Panc1 (cell line): ENCODE results near the gene CHST14. TPM values are rescaled to one million over a fixed set of nuclear protein-coding genes. Genes with fewer than 3 reads are reported as not detected.
"Not testable (repeated sequence)": the region's sequence is repeated elsewhere in the genome, so short reads cannot be mapped to it uniquely, and the experiment has no call there.

Experiments used
- ATAC-seq: fragments of 200-7000 bp; cut with Tn5 transposase; 2 replicates; pipeline ENCODE4 v1.9.1; 2020; ENCODE audit warnings: mild to moderate bottlenecking, moderate library complexity
- BruUV-seq: library from RNA; stranded (reverse); fragments of 400-500 nt; replicated peaks from 2 replicates; lab custom pipeline; 2021; lab: Mats Ljungman, UMichigan
- CTCF ChIA-PET: fragments of 300-600 bp; sonication (Branson Sonifier 250); formaldehyde crosslinking; loops from one replicate; lab custom pipeline; 2022; ENCODE audit warnings: antibody characterized with exemption; lab: Charles Lee
- POLR2A ChIA-PET: fragments of 300-600 bp; sonication (Branson Sonifier 250); formaldehyde crosslinking; loops from one replicate; lab custom pipeline; 2022; ENCODE audit warnings: antibody characterized with exemption; lab: Charles Lee
- DNase-seq: peaks from one replicate; pipeline ENCODE4 v3.0.0-alpha.2; 2010; ENCODE audit warnings: low read depth, low spot score
- H3K27ac ChIP-seq: 2 replicates; pipeline ENCODE4 v1.5.1; 2011; ENCODE audit warnings: mild to moderate bottlenecking, low read length, inconsistent platforms
- H3K27me3 ChIP-seq: fragments of 200-500 bp; sonication (Bioruptor generic); 2 replicates; pipeline ENCODE4 v1.6.0; 2014; ENCODE audit warnings: low read length, inconsistent platforms; ENCODE audit not compliant: control insufficient read depth, insufficient read depth
- H3K36me3 ChIP-seq: fragments of 200-500 bp; sonication (Bioruptor generic); 2 replicates; pipeline ENCODE4 v1.5.1; 2014; ENCODE audit warnings: inconsistent platforms, mild to moderate bottlenecking, low read length, moderate library complexity; ENCODE audit not compliant: control insufficient read depth, insufficient read depth
- H3K4me1 ChIP-seq: 2 replicates; pipeline ENCODE4 v1.5.1; 2011; ENCODE audit warnings: inconsistent platforms, mild to moderate bottlenecking, low read length, moderate library complexity; ENCODE audit not compliant: control insufficient read depth, insufficient read depth
- H3K4me3 ChIP-seq, 2 experiments: 2 replicates each; pipeline ENCODE4 v1.5.1; 2011 to 2012; ENCODE audit warnings: low read depth in 2 of 2, low read length in 2 of 2, mild to moderate bottlenecking in 2 of 2, inconsistent platforms in 1 of 2, moderate library complexity in 1 of 2
- H3K9me3 ChIP-seq: fragments of 200-500 bp; sonication (Bioruptor generic); 2 replicates; pipeline ENCODE4 v1.5.1; 2014; ENCODE audit warnings: low read depth, mild to moderate bottlenecking, inconsistent platforms, low read length, moderate library complexity; ENCODE audit not compliant: control insufficient read depth, insufficient read depth
- CTCF ChIP-seq: fragments of 450-650 bp; IDR thresholded peaks from 2 replicates; pipeline ENCODE4 v1.5.1; 2017; ENCODE audit warnings: mild to moderate bottlenecking
- POLR2AphosphoS5 ChIP-seq: IDR thresholded peaks from 2 replicates; pipeline ENCODE4 v1.6.1; 2012; ENCODE audit warnings: mild to moderate bottlenecking, low read depth, low read length, moderate library complexity
- REST ChIP-seq, 2 experiments: IDR thresholded peaks; 2 replicates each; pipeline ENCODE4 v1.6.1; 2011 to 2012; ENCODE audit warnings: low read depth in 2 of 2, control low read depth in 1 of 2, low read length in 1 of 2, mild to moderate bottlenecking in 1 of 2, moderate library complexity in 1 of 2; ENCODE audit not compliant: insufficient read depth in 1 of 2
- SIN3A ChIP-seq: IDR thresholded peaks from 2 replicates; pipeline ENCODE4 v1.6.1; 2012; ENCODE audit warnings: low read depth, mild to moderate bottlenecking, low read length, moderate library complexity, borderline replicate concordance; ENCODE audit not compliant: insufficient read depth
- TCF7L2 ChIP-seq: IDR thresholded peaks from 2 replicates; pipeline ENCODE4 v1.6.1; 2011; ENCODE audit warnings: mild to moderate bottlenecking, low read depth, low read length, inconsistent platforms
- in situ Hi-C: cut with HindIII; loops from 2 replicates; pipeline ENCODE4 v1.10.0; 2016; ENCODE audit warnings: low sequenced_read_pairs, low pct_unique_long_range_greater_than_20kb
- intact Hi-C: fragments of 100-400 bp; cut with micrococcal nuclease; formaldehyde crosslinking; loops from one replicate; pipeline ENCODE4 v1.10.0; 2022; ENCODE audit not compliant: unreplicated experiment
- total RNA-seq: library from RNA; stranded (reverse); gene quantifications from one replicate; pipeline ENCODE4 v1.2.1, GENCODE V29; 2021; ENCODE audit not compliant: unreplicated experiment

Gene CHST14
- total RNA-seq, 1 experiment from 2014 or later = 42.4 TPM

- no peak for TF ChIP-seq POLR2AphosphoS5
- no peak for TF ChIP-seq CTCF
- no peak for TF ChIP-seq TCF7L2
- no peak for TF ChIP-seq REST (IDR thresholded peaks at IDR 0.05; ENCODE audit: insufficient read depth in 1 of 2, low read depth in 2 of 2, low read length in 1 of 2)
- no peak for TF ChIP-seq SIN3A
- Histone ChIP-seq H3K27me3 (no peaks in the 10 kb centered on the region), H3K36me3 (no peaks in the 10 kb centered on the region), H3K27ac (no peak overlapping the region), H3K9me3 (no peaks in the 10 kb centered on the region), H3K4me1 (peaks cover 41% of the 10 kb centered on the region), H3K4me3 (no peak overlapping the region)
- CTCF ChIA-PET = no interaction called here
- in situ Hi-C loops = no loop called here
- ATAC-seq (no peak), DNase-seq (no peak)
- no TSS peak for BruUV-seq
- POLR2A ChIA-PET = no interaction called here
- intact Hi-C loops = no loop called here
Observed at GRCh38 chr15:40451527-40452158, 19.1 kb upstream of the CHST14 start.

- H3K27me3 ChIP-seq = no peaks in the 10 kb centered on the region
- DNase-seq = no peak
- BruUV-seq = no TSS peak
- H3K27ac ChIP-seq = no peak overlapping the region
- TF ChIP-seq REST (IDR thresholded peaks at IDR 0.05; ENCODE audit: insufficient read depth in 1 of 2, low read depth in 2 of 2, low read length in 1 of 2) (no peak), CTCF (no peak), SIN3A (no peak), TCF7L2 (no peak), POLR2AphosphoS5 (no peak)
- H3K4me1 ChIP-seq = peaks cover 42% of the 10 kb centered on the region
- CTCF ChIA-PET = no interaction called here
- H3K4me3 ChIP-seq = no peak overlapping the region
- intact Hi-C loops (no loop called here), in situ Hi-C loops (no loop called here)
- POLR2A ChIA-PET = no interaction called here
- no peaks in the 10 kb centered on the region for H3K9me3 ChIP-seq
- peak; percentile 15; the same call in 1 of the 2 replicates for ATAC-seq
- no peaks in the 10 kb centered on the region for H3K36me3 ChIP-seq
Observed at GRCh38 chr15:40452296-40453090, 18.3 kb upstream of the CHST14 start.

GRCh38 chr15:40453941-40454340, 16.8 kb upstream of the CHST14 start:
- H3K4me1 ChIP-seq = peaks cover 42% of the 10 kb centered on the region
- ATAC-seq, BruUV-seq, in situ Hi-C loops, CTCF ChIA-PET, H3K27ac ChIP-seq, H3K9me3 ChIP-seq, DNase-seq, H3K27me3 ChIP-seq, intact Hi-C loops, H3K4me3 ChIP-seq, H3K36me3 ChIP-seq: not testable (repeated sequence)
- POLR2A ChIA-PET = interaction anchor here (0.5 kb wide), 1 partner anchor 10 kb away, joined by 3 read pairs; no protein-coding TSS in a partner anchor
